HPDE6-E6E7 (cell line): ENCODE measurements around the gene WFDC12.
"Not testable (repeated sequence)": the region's sequence is repeated elsewhere in the genome, so short reads cannot be mapped to it uniquely, and the experiment has no call there.

Experiments
- DNase-seq: peaks from one replicate; pipeline ENCODE4 v3.0.0; 2011; ENCODE audit warnings: missing footprints; ENCODE audit errors: extremely low spot score

The WFDC12 gene, protein sequence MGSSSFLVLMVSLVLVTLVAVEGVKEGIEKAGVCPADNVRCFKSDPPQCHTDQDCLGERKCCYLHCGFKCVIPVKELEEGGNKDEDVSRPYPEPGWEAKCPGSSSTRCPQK

DNA sequence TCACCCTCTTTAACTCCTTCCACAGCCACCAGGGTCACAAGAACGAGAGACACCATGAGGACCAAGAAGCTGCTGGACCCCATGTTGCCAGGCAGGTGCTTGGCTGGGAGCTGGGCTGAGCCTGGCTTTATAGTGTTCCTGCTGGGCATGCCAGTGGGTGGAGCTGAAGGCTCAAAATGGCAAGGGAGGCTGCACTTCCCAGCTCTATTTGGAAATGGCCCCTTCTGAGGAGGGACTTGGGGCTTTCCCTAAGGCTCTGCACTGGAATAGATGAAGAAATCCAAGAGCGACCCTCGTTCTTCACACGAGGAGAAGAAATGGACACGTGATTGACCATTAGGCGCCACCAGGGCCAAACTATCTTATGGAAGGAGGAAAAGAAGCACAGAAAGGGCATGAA, at the start of gene WFDC12:
WFDC12 (minus strand) TSS at position 101 of the 400 bp plus-strand sequence; CDS start at position 83, 18 bp downstream.
- no peak for DNase-seq

DNA sequence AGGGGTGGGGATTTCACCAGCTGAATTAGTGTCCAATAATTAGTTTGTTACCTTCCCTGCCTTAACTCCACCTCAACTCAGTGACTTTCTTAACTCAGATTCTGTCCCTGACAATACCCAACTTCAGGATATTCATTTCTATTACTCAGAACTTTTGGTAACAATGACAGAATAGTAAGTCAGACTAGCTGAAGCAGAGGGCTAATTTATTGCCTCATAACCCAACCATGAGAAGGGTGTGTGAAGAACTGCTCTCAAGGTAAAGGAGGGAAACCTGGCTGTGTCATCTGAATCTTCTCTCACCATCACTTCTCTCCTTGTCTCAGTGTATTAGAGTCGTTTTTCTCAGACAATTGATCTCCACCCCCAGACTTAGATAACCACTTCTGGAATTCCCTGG, 49.3 kb upstream of the WFDC12 start:
- no peak for DNase-seq

DNA sequence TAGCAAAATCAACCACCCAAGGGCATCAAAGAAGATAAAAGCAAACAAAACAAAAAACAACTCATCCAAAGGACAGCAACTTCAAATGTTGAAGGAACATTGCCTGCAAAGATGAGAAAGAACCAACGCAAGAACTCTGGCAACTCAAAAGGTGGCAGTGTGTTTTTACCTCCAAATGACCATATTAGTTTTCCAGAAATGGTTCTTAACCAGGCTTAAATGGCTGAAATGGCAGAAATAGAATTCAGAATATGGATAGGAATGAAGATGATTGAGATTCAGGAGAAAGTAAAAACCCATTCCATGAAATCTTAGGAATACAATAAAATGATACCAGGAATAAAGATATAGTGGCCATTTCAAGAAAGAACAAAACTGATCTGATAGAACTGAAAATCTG, 40.6 kb upstream of the WFDC12 start:
- no peak for DNase-seq

DNA sequence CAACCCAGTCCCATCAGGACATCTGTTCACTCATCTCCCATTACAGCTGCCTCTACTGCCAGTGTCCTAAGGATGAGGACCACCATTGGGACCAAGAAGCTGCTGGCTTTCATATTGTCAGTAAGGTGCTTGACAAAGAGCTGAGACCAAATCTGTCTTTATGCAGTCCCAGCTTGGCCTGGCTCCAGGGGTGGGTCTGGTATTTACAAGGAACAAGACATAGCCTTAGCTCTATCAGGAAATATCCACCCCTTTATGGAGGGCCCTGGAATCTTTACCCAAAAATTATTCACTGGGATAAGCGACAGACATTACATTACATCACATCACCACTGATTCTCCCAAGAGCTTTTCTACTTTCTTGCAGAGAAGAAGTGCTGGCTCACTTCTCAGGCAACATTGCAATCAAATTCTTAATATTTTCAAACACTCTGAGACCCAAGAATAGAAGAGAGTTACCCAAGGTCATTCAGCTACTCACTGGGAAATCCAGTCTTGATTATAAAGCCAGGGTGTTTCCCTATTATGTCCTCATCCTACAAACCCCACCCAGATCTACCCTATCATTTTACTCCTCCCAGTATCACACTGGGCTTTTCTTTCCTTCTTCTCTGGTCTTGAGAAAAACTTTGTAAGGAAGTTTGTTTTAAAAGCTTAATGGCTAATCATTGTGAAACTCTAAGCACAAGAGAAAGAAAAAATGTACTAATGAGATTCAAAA, 39.0 kb upstream of the WFDC12 start:
- no peak for DNase-seq

DNA sequence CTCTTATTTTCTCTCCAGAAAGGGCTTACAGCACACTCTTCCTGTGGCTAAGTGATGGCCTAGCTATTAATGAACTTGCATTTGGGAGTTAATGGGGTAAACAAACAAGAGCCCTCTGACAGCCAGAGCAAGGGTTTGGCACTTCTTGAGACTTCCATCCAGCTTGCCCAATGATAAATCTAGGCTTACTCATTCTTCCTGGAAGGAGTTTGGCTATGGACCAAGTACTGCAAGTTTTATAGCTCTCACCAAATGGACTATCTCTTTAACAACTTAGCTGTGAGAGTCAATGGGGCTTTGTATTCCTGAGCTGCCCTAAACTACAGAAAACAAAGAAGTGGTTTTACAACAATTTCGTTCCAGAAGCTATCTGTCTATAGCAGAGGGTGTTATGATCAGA, 33.7 kb upstream of the WFDC12 start:
- DNase-seq, result peak; percentile 70

DNA sequence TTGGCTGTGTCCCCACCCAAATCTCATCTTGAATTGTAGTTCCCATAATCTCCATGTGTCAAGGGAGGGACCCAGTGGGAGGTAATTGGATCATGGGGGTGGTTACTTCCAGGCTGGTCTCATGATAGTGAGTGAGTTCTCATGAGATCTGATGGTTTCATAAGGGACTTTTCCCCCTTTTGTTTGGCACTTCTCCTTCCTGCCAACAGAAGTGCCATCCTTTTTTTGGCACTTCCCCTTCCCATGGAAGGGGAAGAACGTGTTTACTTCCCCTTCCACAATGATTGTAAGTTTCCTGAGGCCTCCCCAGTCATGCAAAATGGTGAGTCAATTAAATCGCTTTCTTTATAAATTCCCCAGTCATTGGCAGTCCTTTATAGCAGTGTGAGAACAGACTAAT, 32.4 kb upstream of the WFDC12 start:
- DNase-seq, result no peak

DNA sequence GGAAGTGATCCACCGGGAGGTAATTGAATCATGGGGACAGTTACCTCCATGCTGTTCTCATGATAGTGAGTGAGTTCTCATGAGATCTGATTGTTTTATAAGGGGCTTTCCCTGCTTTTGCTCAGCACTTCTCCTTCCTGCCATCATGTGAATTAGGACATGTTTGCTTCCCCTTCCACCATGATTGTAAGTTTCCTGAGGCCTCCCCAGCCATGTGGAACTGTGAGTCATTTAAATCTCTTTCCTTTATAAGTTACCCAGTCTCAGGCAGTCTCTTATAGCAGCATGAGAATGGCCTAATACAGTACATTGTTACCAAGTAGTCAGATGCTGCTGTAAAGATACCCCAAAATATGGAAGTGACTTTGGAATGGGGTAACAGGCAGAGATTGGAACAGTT, 30.5 kb upstream of the WFDC12 start:
- not testable (repeated sequence) for DNase-seq

DNA sequence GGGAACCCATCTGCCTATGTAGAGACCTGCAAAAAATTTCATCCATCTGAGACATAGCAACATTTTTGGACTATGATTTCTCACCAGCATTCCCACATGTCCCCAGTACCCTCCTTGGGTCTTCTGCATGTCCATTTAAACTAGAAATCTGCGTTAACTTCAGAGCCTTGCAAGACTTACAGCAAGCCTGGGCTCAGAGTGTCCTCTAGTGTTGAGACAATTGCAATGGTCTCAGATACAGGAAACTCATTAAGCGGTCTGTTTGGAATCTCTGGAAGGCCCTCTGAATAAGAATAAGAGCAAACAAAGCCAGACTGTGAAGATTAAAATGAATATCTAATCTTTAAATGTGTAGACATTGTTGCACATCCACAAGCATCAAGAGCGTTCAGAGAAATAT, 29.9 kb upstream of the WFDC12 start:
- DNase-seq, result no peak

DNA sequence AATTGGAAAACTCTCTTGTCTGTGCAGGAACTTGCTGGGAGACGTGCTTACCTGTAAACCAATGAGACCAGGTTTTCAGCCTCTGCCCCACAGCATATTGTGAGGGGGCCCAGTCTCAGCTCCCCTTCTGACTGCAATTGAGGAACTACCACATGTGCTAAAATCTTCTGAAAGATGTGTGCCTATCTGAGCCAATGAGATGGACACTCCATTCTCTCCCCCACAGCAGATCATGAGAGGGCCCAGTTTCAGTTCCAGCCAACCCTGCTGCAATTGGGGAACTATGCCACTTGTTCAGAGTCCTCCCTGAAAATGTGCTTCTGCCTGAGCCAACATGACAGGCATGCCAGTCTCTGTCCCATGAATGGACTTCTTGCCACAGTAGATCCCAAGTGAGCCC, 29.5 kb upstream of the WFDC12 start:
- no peak for DNase-seq

DNA sequence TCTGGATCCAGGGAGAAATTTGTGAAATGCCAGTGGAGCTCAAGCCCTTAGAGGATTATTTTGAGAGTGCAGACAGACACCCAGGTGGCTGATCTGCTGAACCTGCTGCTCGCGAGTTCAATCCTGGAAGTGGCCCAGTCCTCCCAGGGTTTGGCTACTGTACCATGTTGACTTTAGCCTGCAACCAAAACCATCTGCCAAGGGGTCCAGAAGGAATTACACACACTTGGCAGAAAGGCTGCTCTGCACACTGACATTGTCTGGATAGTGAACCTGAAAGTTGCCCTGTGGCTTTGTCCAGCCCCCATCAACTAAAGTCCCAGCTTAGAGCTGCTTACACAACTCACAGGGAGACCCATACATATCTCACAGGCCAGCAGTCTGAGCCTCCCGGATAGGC, 28.9 kb upstream of the WFDC12 start:
- DNase-seq, result no peak

DNA sequence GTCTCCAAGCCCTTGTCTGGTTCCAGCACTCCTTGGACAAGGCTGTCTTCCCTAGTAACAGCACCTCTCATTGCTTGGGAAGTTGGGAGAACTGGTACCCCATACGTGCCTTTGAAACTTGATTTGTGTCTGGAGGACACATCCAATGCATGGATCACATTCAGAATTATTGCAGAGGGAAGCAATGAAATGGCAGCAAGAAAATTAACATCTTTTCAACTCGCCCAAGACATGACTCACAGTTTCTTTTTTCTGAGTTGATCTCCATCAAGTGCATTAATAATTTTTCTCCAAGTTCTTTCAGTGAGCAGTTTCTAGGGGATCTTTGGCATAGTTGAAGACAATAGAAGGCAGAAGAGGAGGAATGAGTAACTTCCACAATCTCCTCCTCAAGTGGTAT, 28.1 kb upstream of the WFDC12 start:
- no peak for DNase-seq

DNA sequence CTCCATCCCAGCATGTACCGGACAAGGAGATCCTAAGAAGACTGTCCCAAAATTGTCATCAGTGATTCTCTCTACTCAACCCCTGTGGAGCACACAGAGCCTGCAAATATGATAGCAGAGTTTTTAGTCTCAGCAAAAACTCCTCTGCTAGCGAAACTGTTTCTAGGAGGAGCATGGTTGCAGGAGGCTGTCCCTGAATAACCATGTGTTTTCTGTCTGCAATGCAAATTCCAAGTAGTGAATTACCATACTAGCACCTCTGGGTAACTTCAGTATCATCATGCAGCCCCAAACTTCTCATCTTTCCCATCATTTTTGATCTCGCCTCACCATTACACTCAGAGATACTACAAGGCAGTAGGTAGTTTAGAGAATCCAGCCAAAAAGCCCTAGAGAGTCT, 24.8 kb upstream of the WFDC12 start:
- DNase-seq, result no peak

DNA sequence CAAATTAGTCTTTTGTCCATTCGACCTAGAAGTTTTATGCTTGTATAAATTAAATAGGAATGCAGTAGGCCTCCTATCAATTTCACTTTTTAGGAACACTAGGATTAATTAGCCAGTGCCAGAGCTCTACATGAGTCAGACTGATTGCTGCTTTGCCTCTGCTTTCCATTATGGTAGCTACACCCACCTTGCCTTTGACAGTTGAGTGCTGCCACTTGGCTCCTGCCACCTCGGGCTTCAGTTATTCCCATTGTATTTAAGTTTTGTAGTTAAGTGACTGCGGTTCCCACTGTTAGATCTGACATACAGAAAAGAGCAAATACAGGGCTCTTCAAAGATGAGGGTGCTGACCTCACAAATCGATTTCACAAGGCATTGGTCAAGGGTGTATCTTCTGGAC, 16.6 kb upstream of the WFDC12 start:
- DNase-seq, result no peak

DNA sequence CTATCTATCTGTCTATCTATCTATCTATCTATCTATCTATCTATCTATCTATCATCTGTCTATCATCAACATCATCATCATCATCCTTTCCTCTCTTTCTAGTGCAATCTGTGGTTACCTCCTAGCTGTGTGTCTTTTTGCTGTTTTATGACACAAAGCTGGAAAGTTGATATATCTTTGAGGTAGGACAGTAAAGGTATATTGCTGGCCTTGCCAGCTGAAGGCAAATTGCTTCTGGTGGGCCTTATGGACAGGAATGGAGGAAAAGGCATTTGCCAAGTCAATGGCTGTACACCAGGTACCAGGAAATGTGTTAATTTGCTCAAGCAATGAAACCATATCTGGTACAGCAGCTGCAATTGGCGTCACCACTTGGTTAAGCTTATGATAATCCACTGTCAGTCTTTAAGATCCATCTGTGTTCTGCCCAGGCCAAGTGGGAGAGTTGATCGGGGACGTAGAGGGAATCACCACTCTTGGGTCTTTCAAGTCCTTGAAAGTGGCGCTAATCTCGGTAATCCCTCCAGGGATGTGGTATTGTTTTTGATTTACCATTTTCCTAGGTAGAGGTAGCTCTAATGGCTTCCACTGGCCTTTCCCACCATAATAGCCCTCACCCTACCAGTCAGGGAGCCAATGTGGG, 15.6 kb upstream of the WFDC12 start:
- DNase-seq, result not testable (repeated sequence)

DNA sequence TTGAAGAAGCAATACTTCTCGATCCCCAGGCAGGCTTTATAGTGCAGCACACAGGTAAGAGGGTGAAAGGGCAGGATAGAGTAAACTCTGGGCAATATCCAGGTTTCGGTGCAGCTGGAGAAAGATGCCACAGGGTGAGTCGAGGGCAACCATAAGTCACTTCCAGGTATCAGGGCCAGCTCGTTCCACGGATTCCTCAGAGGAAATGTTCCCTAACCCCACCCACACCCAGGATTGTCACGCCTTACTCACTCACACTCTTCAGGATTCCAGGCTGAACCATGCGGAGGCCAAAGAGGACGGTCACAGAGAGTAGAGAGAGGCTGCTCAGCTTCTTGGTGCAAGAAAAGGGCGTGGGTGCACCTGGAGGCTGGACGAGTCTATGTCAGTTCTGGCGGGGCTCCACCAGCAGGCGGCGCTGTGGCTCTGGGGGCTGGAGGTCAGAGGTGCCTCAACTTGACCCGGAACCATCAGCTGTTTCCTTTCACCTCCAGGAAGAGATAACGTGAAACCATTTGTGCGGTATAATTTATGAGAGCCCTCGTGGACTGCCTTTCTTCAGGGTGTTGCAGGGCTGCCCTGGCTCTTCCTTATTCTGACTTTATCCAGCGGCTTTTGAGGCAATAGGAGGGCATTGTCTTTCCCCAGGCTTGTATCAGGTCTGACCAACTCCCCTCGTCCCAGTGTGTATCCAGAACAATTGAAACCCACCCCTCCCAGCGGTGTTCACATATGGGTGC, 14.5 kb upstream of the WFDC12 start:
- DNase-seq, result peak; percentile 86

DNA sequence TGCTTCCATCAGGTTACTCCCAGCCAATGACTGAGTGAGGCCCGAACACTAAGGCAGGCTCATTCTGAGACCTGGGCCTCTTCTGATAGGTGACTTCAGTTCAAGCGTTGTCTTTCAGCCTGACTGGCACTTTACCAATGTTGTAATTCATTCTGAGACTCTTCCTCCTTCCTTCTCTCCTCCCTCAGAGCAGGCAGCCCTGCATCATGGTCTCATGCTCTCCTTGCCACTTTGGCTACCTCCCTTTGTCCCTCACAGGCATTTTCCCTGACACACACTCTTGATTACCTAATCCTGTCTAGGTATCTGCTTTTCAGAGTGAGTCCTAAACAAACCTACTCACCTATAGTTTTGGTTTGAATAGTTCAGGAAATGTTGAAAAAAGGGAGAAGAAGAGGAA, 12.6 kb upstream of the WFDC12 start:
- DNase-seq, result no peak

DNA sequence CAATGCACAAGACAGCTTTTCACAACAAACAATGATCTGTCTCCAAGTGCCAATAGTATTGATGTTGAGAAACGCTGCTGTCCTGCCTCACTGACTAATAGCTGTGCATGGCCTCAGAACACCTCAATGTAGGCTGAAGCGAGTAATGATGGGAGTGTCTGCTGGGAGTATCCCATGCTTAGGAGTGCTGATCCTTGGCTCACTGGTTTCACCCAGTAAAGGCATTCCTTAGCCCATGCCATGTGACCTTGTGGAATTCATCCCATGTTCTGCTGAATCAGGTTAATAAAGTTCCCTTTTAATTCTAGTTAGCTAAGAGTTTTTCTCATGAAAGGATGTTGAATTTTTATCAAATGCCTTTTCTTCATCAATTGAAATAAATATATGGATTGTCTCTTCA, 3.8 kb upstream of the WFDC12 start:
- DNase-seq, result peak; percentile 88

DNA sequence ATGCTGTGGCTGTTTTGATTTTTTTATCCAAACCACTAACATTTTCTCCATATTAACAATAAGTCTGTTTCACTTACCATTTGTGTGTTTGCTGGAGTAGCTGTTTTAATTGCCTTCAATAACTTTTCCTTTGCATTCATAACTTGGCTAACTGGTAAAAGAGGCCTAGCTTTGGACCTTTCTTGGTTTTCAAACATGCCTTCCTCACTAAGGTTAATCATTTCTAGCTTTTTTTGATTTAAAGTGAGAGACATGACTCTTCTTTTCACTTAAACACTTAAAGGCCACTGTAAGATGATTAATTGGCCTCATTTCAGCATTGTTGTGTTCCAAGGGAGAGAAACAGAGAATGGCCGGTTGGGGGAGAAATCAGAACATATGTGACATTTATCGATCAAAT, 2.9 kb downstream of the WFDC12 start:
- no peak for DNase-seq

DNA sequence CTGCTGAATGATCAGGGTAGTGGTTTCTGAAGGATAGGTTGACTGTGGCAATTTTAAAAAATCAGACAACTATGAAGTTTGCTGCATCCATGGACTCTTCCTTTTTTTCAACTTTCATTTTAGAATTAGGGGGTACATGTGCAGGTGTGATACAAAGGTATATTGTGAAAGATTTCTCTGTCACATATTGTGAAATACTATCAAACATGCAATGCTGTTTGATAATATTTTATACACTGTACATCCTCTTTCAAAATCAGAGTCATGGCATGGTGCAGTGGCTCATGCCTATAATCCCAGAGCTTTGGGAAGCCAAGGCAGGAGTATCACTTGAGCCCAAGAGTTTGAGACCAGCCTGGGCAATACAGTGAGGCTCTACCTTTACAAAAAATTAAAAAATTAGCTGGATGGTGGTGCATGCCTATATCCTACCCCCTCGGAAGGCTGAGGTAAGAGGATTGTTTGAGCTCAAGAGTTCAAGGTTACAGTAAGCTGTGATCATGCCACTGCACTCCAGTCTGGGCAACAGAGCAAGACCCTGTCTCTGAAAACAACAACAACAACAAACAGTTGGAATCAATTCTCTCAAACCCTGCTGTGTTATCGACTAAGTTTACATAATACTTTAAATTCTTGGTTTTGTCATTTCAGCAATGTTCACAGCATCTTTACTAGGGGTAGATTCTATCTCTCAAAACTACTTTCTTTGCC, 4.6 kb downstream of the WFDC12 start:
- DNase-seq, result no peak

DNA sequence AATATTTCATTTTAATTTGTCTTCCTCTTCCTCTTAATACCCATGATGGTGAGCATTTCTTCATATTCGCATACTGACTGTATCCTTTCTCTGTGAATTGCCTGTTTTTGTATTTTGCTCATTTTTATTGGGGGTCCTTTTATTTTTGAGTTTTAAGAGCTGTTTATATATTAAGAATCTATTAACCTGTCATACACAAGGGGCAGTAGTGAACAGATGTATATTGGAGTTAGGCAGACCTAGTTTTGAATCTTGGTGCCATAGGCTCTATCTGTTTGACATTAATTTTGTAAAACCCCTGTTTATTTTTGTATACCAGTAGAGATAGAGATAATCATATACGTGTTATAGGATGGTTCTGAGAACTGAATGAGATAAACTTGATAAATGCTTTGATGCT, 6.2 kb downstream of the WFDC12 start:
- no peak for DNase-seq

DNA sequence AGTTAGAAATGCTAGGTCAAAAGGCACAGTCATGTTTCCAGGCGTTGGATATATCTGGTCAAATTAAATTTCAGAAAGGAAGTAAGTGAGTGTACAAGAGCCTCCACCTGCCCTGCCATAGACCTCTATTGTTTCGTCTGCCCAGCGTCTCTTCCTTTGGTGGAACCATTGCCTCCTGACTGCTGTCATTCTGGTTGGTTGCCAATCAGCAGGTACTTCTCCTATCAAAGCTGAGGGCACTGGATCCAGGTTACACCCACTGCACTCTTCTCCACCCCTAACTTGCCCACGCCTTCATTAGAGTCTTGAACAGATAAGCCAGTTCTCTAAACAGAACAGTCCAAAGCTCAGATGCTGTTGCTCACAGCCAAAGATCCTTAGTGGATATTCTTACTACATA, 6.7 kb downstream of the WFDC12 start:
- no peak for DNase-seq

DNA sequence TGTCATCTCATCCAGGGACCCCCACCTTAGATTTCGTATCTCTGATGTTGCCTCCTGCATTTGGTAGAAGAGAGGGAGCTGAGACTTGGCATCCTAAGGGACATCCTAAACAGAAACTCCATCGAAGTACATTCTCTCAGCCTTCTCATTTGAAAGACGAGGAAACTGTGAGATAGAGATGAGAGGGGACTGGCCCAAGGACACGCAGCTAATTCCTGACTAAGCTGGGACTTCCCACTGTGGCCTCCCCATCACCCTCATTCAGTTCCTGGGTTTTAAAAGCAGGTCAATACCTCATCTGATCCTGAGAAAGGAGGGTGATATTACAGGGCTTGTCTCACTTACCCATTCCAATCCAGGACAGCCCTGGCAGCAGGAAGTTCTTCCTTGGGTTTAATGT, 8.4 kb downstream of the WFDC12 start:
- DNase-seq, result no peak
